CD14-positive monocyte (primary cell): ENCODE data around the gene TMEM86A. TPM values are rescaled to one million over a fixed set of nuclear protein-coding genes. Genes with fewer than 3 reads are reported as not detected.
A peak's percentile ranks its signal among the peaks of the same experiment; 100 is the strongest.
"Not testable (repeated sequence)": the region's sequence is repeated elsewhere in the genome, so short reads cannot be mapped to it uniquely, and the experiment has no call there.

Source experiments
- DNase-seq, 3 donors: peaks; one replicate each; pipeline ENCODE4 v3.0.0-alpha.2; 2011 to 2022
- H2AFZ ChIP-seq: 2 replicates; pipeline ENCODE4 v1.6.0; 2012; ENCODE audit warnings: mild to moderate bottlenecking, low read depth, low read length, inconsistent platforms; ENCODE audit not compliant: insufficient read depth, poor library complexity, severe bottlenecking
- H3K27ac ChIP-seq, 2 donors: 1 replicate in 1 of 2; 2 replicates in 1 of 2; pipeline ENCODE4 v1.5.1; 2012 to 2013; ENCODE audit warnings: low read length in 2 of 2, control low read depth in 1 of 2, inconsistent platforms in 1 of 2, low read depth in 1 of 2, mild to moderate bottlenecking in 1 of 2
- H3K27me3 ChIP-seq, 2 donors: one replicate each; pipeline versions ENCODE4 v1.6.0 to v1.6.1; 2011 to 2013; ENCODE audit warnings: low read length in 2 of 2; ENCODE audit not compliant: control insufficient read depth in 2 of 2, insufficient read depth in 2 of 2
- H3K36me3 ChIP-seq, 2 donors: replicated peaks in 1 of 2; 1 replicate in 1 of 2; 2 replicates in 1 of 2; pipeline versions ENCODE4 v1.5.1 to v1.6.1; 2012 to 2013; ENCODE audit warnings: low read length in 2 of 2, control low read depth in 1 of 2, inconsistent platforms in 1 of 2, mild to moderate bottlenecking in 1 of 2; ENCODE audit not compliant: insufficient read depth in 2 of 2, control insufficient read depth in 1 of 2
- H3K4me1 ChIP-seq, 2 donors: 1 replicate in 1 of 2; 2 replicates in 1 of 2; pipeline versions ENCODE4 v1.5.1 to v1.6.1; 2012 to 2013; ENCODE audit warnings: low read length in 2 of 2, control low read depth in 1 of 2, inconsistent platforms in 1 of 2, mild to moderate bottlenecking in 1 of 2, moderate library complexity in 1 of 2; ENCODE audit not compliant: insufficient read depth in 2 of 2, control insufficient read depth in 1 of 2
- H3K4me2 ChIP-seq: replicated peaks from 2 replicates; pipeline ENCODE3; 2012; ENCODE audit warnings: low read length, moderate library complexity, mild to moderate bottlenecking; ENCODE audit not compliant: poor library complexity, severe bottlenecking; ENCODE audit errors: extremely low read depth
- H3K4me3 ChIP-seq, 3 experiments: fragments of 200-600 bp in 1 of 3; sonication (generic) in 1 of 3; replicated peaks in 1 of 3; 1 replicate in 2 of 3; 2 replicates in 1 of 3; pipeline ENCODE4 v1.5.1; 2011 to 2013; ENCODE audit warnings: low read length in 3 of 3, mild to moderate bottlenecking in 3 of 3, control low read depth in 2 of 3, low read depth in 2 of 3, inconsistent platforms in 1 of 3, moderate library complexity in 1 of 3
- H3K79me2 ChIP-seq: 2 replicates; pipeline ENCODE4 v1.6.0; 2012; ENCODE audit warnings: mild to moderate bottlenecking, control low read depth, inconsistent platforms, low read length, moderate library complexity; ENCODE audit not compliant: insufficient read depth
- H3K9ac ChIP-seq: 2 replicates; pipeline ENCODE4 v1.6.0; 2017; ENCODE audit warnings: low read length, mild to moderate bottlenecking; ENCODE audit not compliant: insufficient read depth, poor library complexity, severe bottlenecking
- H3K9me3 ChIP-seq, 2 donors: replicated peaks in 1 of 2; 1 replicate in 1 of 2; 2 replicates in 1 of 2; pipeline versions ENCODE4 v1.5.1 to v1.6.1; 2012 to 2013; ENCODE audit warnings: low read length in 2 of 2, control low read depth in 1 of 2; ENCODE audit not compliant: control insufficient read depth in 1 of 2, insufficient read depth in 1 of 2
- H4K20me1 ChIP-seq: 2 replicates; pipeline ENCODE4 v1.6.0; 2012; ENCODE audit warnings: mild to moderate bottlenecking, low read length, control low read depth, moderate library complexity; ENCODE audit not compliant: insufficient read depth
- H3K27ac Mint-ChIP-seq, 7 donors: one replicate each; pipeline ENCODE4 v1.8.0; 2020; ENCODE audit warnings: mild to moderate bottlenecking in 7 of 7, mixed read lengths in 7 of 7, moderate library complexity in 6 of 7, inconsistent platforms in 2 of 7
- H3K27me3 Mint-ChIP-seq, 3 donors: one replicate each; pipeline ENCODE4 v1.8.0; 2021 to 2022; ENCODE audit warnings: low read depth in 3 of 3, mild to moderate bottlenecking in 3 of 3, mixed read lengths in 3 of 3, moderate library complexity in 3 of 3, inconsistent platforms in 1 of 3
- H3K36me3 Mint-ChIP-seq, 2 donors: one replicate each; pipeline ENCODE4 v1.8.0; 2020; ENCODE audit warnings: mixed read lengths in 2 of 2, inconsistent platforms in 1 of 2, mild to moderate bottlenecking in 1 of 2
- H3K4me1 Mint-ChIP-seq: one replicate; pipeline ENCODE4 v1.8.0; 2020; ENCODE audit warnings: mild to moderate bottlenecking, mixed read lengths
- H3K4me3 Mint-ChIP-seq, 2 donors: one replicate each; pipeline ENCODE4 v1.8.0; 2020; ENCODE audit warnings: mild to moderate bottlenecking in 2 of 2, mixed read lengths in 2 of 2, moderate library complexity in 1 of 2
- H3K9me3 Mint-ChIP-seq, 7 donors: one replicate each; pipeline ENCODE4 v1.8.0; 2020 to 2022; ENCODE audit warnings: mixed read lengths in 7 of 7, mild to moderate bottlenecking in 6 of 7, moderate library complexity in 6 of 7, inconsistent platforms in 2 of 7
- WGBS: methylation state at CpG from one replicate; pipeline ENCODE4 v1.1.5; 2013; ENCODE audit warnings: missing lambda C conversion rate; ENCODE audit not compliant: insufficient coverage; 5-methylcytosine and 5-hydroxymethylcytosine counted together
- intact Hi-C, 2 donors: fragments of 100-400 bp; cut with micrococcal nuclease; formaldehyde crosslinking; loops; one replicate each; pipeline versions ENCODE4 v1.15.0 to v1.15.1; 2023
- polyA plus RNA-seq, 3 donors: library from polyadenylated mRNA; depleted of rRNA in 1 of 3; unstranded in 2 of 3; stranded (reverse) in 1 of 3; fragments of 300-500 nt in 2 of 3; fragments of >200 nt in 1 of 3; fragmentation: Illumina TruSeq in 2 of 3; gene quantifications; 1 replicate in 2 of 3; 2 replicates in 1 of 3; pipeline ENCODE4 v1.2.3, GENCODE V29; 2012 to 2021
- TF ChIP-seq, protein P1 (sequence below): fragments of 200-600 bp; IDR thresholded peaks from one replicate; pipeline ENCODE4 v1.8.0; 2022; ENCODE audit warnings: antibody characterized with exemption, mild to moderate bottlenecking

TMEM86A gene
- polyA plus RNA-seq, 3 donors: 1.3 to 4.3 (median 3.5) TPM

DNA sequence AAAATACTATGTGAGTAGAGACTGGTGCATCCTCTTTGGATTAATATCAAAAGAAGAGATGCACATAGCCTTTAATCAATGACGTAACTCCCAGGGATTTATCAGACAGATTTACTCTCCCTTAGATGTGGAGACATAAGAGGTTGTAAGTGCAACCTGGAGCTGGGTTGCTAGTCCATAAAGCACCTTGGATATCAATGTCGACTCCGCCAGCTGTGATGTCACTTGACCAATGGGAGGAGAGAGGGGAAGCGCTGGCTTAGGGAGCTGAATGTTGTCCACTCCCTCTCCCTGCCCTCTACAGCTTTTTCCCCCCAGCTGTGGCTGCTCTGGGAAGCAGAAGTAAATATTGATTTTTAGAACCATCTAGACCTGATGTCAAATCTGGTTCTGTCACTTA, 28.9 kb upstream of the TMEM86A start:
- WGBS: no CpG with 5 or more reads among the region's 4 CpGs
- intact Hi-C loops: no loop called here
- Histone ChIP-seq H2AFZ (peak overlapping the region; percentile 13), H3K4me2 (no peak overlapping the region), H3K79me2 (no peaks in the 10 kb centered on the region), H3K4me3 (no peak overlapping the region), H3K9me3 (no peaks in the 10 kb centered on the region), H3K27ac (no peak overlapping the region), H3K4me1 (peaks cover 23 to 29% of the 10 kb centered on the region in 2 donors), H3K9ac (no peak overlapping the region), H3K27me3 (no peaks in the 10 kb centered on the region), H3K36me3 (no peaks in the 10 kb centered on the region), H4K20me1 (no peaks in the 10 kb centered on the region)
- Mint-ChIP-seq H3K36me3 (no peaks in the 10 kb centered on the region), H3K9me3 (peaks cover 0 to 8% (median 0%) of the 10 kb centered on the region in 7 donors), H3K27me3 (peaks cover 0 to 10% (median 3%) of the 10 kb centered on the region in 3 donors), H3K4me3 (no peak overlapping the region), H3K4me1 (peaks cover 40% of the 10 kb centered on the region), H3K27ac (no peak overlapping the region)
- TF ChIP-seq, protein P1, sequence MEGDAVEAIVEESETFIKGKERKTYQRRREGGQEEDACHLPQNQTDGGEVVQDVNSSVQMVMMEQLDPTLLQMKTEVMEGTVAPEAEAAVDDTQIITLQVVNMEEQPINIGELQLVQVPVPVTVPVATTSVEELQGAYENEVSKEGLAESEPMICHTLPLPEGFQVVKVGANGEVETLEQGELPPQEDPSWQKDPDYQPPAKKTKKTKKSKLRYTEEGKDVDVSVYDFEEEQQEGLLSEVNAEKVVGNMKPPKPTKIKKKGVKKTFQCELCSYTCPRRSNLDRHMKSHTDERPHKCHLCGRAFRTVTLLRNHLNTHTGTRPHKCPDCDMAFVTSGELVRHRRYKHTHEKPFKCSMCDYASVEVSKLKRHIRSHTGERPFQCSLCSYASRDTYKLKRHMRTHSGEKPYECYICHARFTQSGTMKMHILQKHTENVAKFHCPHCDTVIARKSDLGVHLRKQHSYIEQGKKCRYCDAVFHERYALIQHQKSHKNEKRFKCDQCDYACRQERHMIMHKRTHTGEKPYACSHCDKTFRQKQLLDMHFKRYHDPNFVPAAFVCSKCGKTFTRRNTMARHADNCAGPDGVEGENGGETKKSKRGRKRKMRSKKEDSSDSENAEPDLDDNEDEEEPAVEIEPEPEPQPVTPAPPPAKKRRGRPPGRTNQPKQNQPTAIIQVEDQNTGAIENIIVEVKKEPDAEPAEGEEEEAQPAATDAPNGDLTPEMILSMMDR: no peak
- no peak for DNase-seq

DNA sequence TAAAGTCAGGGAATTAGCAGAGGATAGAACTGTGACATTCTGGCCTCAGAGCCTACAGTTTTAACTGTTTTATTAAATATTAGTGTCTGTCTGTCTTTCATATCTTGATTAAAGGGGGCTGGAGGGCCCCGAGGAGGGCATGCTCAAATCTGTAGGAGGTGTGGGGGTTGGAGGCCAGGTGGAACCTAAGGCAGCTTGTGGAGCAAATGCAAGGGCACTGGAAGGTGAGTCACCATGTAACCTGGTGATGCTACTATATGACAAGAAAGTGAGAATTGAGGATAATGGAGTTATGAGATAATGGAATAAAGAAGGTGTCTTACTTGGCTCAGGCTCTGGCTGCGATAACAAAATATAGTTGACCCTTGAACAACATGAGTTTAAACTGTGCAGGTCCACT, 27.3 kb upstream of the TMEM86A start:
- Mint-ChIP-seq H3K4me3 (no peak overlapping the region), H3K36me3 (no peaks in the 10 kb centered on the region), H3K9me3 (peaks cover 0 to 5% (median 0%) of the 10 kb centered on the region in 7 donors), H3K4me1 (peaks cover 33% of the 10 kb centered on the region), H3K27me3 (peaks cover 0 to 10% (median 0%) of the 10 kb centered on the region in 3 donors), H3K27ac (peak overlapping the region in 1 of 7 donors; percentile 20)
- H2AFZ ChIP-seq: no peak overlapping the region
- no peak for DNase-seq
- H4K20me1 ChIP-seq: no peaks in the 10 kb centered on the region
- peaks cover 23 to 29% of the 10 kb centered on the region in 2 donors for H3K4me1 ChIP-seq
- no peak overlapping the region for H3K9ac ChIP-seq
- H3K4me2 ChIP-seq: no peak overlapping the region
- H3K27me3 ChIP-seq: no peaks in the 10 kb centered on the region
- no peaks in the 10 kb centered on the region for H3K36me3 ChIP-seq
- WGBS: 89% methylated on average over 1 of the region's 2 CpGs
- no peaks in the 10 kb centered on the region for H3K9me3 ChIP-seq
- intact Hi-C loops: no loop called here
- H3K27ac ChIP-seq: no peak overlapping the region
- TF ChIP-seq, protein P1: no peak
- H3K79me2 ChIP-seq: no peaks in the 10 kb centered on the region
- H3K4me3 ChIP-seq: no peak overlapping the region

DNA sequence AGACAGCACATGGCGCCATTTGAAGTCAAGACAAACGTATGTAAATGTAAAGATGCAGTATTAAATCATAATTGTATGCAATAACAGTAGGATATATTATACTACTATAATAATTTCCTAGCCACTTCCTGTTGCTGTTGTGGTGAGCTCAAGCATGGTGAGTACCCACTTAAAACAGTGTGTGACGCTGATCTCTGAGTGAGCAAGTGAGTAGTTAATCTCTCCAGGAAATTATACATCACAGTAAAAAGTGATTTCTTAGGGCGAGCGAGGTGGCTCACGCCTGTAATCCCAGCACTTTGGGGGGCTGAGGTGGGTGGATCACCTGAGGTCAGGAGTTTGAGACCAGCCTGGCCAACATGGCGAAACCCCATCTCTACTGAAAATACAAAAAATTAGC, 26.4 kb upstream of the TMEM86A start:
- H3K27me3 Mint-ChIP-seq, H3K9me3 Mint-ChIP-seq, H3K36me3 ChIP-seq, H3K27ac ChIP-seq, H3K4me3 ChIP-seq, H3K9me3 ChIP-seq, H2AFZ ChIP-seq, H3K4me2 ChIP-seq, H3K9ac ChIP-seq, H3K4me3 Mint-ChIP-seq, H3K27me3 ChIP-seq, DNase-seq, H4K20me1 ChIP-seq, H3K79me2 ChIP-seq, H3K36me3 Mint-ChIP-seq, intact Hi-C loops, H3K27ac Mint-ChIP-seq: not testable (repeated sequence)
- H3K4me1 Mint-ChIP-seq: peaks cover 25% of the 10 kb centered on the region
- H3K4me1 ChIP-seq: peaks cover 18 to 22% of the 10 kb centered on the region in 2 donors
- WGBS: no CpG with 5 or more reads among the region's 7 CpGs
